ENCODE measurements around the gene FAM20A. TPM values are rescaled to one million over a fixed set of nuclear protein-coding genes. Genes with fewer than 3 reads are reported as not detected.

Gene FAM20A
- total RNA-seq, 1 experiment from 2014 or later, result 0.11 TPM

GRCh38 chr17:68600067-68600930 lies 868 bp downstream of the FAM20A start:
- H3K4me2 ChIP-seq (ENCODE audit: low read length), result peak overlapping the region; percentile 35
- H3K79me2 ChIP-seq (ENCODE audit: low read length), result no peaks in the 10 kb centered on the region
- H2AFZ ChIP-seq (ENCODE audit: low read length), result no peak overlapping the region
- no peak; the same call in 1 of the 2 replicates for ATAC-seq
- H3K27me3 ChIP-seq (ENCODE audit: low read length), result peaks cover 22% of the 10 kb centered on the region
- no peaks in the 10 kb centered on the region for H3K9me2 ChIP-seq (replicated peaks; ENCODE audit: low read length)
- no peak overlapping the region for H3K9ac ChIP-seq (ENCODE audit: low read length)
- H3K36me3 ChIP-seq (ENCODE audit: low read depth, low read length), result no peaks in the 10 kb centered on the region
- no peaks in the 10 kb centered on the region for H4K20me1 ChIP-seq (ENCODE audit: low read length)
- POLR2A ChIA-PET (ENCODE audit: unreplicated experiment), result no interaction called here
- H3K4me1 ChIP-seq (ENCODE audit: insufficient read depth, low read length), result peaks cover 4% of the 10 kb centered on the region; the same call in 1 of the 2 replicates
- CTCF ChIA-PET, result no interaction called here
- intact Hi-C loops (cut with micrococcal nuclease), result no loop called here
- H3K9me3 ChIP-seq (ENCODE audit: low read length), result no peaks in the 10 kb centered on the region
- BruUV-seq (replicated peaks), result no TSS peak
- no peak overlapping the region for H3K4me3 ChIP-seq (ENCODE audit: low read length)
- no peaks in the 10 kb centered on the region for H3F3A ChIP-seq (ENCODE audit: low read length, unreplicated experiment)
- TF ChIP-seq EZH2 (IDR thresholded peaks at IDR 0.05; ENCODE audit: low read length, unreplicated experiment), result no peak
- TF ChIP-seq EZH2phosphoT487 (IDR thresholded peaks at IDR 0.05; ENCODE audit: borderline replicate concordance, low read length), result no peak
- TF ChIP-seq, protein P1, sequence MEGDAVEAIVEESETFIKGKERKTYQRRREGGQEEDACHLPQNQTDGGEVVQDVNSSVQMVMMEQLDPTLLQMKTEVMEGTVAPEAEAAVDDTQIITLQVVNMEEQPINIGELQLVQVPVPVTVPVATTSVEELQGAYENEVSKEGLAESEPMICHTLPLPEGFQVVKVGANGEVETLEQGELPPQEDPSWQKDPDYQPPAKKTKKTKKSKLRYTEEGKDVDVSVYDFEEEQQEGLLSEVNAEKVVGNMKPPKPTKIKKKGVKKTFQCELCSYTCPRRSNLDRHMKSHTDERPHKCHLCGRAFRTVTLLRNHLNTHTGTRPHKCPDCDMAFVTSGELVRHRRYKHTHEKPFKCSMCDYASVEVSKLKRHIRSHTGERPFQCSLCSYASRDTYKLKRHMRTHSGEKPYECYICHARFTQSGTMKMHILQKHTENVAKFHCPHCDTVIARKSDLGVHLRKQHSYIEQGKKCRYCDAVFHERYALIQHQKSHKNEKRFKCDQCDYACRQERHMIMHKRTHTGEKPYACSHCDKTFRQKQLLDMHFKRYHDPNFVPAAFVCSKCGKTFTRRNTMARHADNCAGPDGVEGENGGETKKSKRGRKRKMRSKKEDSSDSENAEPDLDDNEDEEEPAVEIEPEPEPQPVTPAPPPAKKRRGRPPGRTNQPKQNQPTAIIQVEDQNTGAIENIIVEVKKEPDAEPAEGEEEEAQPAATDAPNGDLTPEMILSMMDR (conservative IDR thresholded peaks at IDR 0.05; ENCODE audit: low read depth, low read length), result no peak
- DNase-seq, result no peak
- no peak overlapping the region for H3K27ac ChIP-seq (ENCODE audit: low read length)

DNA sequence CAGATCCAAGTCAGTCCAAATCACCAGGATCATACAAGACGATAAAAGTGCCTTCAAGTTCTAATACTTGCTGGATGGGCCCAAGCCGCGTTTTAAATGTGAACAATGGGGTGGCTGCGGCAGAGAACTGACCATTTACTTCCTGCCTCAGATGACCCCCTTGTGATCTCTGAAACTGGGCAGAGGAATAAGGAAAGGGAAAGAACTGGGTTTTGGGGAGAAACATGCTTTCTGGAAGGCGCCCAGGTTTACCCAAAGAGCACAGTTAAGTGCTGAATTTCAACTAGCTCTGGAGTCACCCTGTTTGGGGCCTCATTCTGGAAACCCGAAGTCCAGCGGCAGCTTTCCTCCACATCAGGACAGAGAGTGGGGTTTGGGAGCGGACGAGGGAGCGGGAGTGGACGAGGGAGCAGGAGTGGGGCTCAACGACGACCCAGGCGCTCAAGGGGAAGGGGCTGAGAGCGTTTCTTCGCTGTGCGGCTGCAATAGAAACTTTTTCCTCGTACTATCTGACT lies 1.6 kb downstream of the FAM20A start:
- Histone ChIP-seq H2AFZ (ENCODE audit: low read length) (no peak overlapping the region), H3K36me3 (ENCODE audit: low read depth, low read length) (no peaks in the 10 kb centered on the region), H3K9me2 (replicated peaks; ENCODE audit: low read length) (no peaks in the 10 kb centered on the region), H3K27me3 (ENCODE audit: low read length) (peaks cover 22% of the 10 kb centered on the region), H4K20me1 (ENCODE audit: low read length) (no peaks in the 10 kb centered on the region), H3K4me1 (ENCODE audit: insufficient read depth, low read length) (peaks cover 4% of the 10 kb centered on the region; the same call in 1 of the 2 replicates), H3K4me3 (ENCODE audit: low read length) (no peak overlapping the region), H3K9ac (ENCODE audit: low read length) (no peak overlapping the region), H3F3A (ENCODE audit: low read length, unreplicated experiment) (no peaks in the 10 kb centered on the region), H3K9me3 (ENCODE audit: low read length) (no peaks in the 10 kb centered on the region), H3K4me2 (ENCODE audit: low read length) (no peak overlapping the region), H3K79me2 (ENCODE audit: low read length) (no peaks in the 10 kb centered on the region), H3K27ac (ENCODE audit: low read length) (peak overlapping the region; percentile 1; the same call in 1 of the 2 replicates)
- ATAC-seq (no peak), DNase-seq (no peak)
- intact Hi-C loops (cut with micrococcal nuclease), result loop anchor here (1.0 to 2.0 kb wide), 2 partner anchors 12 to 65 kb away; no protein-coding TSS in a partner anchor
- TSS peak; percentile 88 for BruUV-seq (replicated peaks)
- ChIA-PET POLR2A (ENCODE audit: unreplicated experiment) (no interaction called here), CTCF (no interaction called here)
- no peak for TF ChIP-seq EZH2phosphoT487 (IDR thresholded peaks at IDR 0.05; ENCODE audit: borderline replicate concordance, low read length)
- TF ChIP-seq EZH2 (IDR thresholded peaks at IDR 0.05; ENCODE audit: low read length, unreplicated experiment), result no peak
- TF ChIP-seq, protein P1 (conservative IDR thresholded peaks at IDR 0.05; ENCODE audit: low read depth, low read length), result no peak
